ENCODE results near the gene FBRS. TPM values are rescaled to one million over a fixed set of nuclear protein-coding genes. Genes with fewer than 3 reads are reported as not detected.
"Not testable (repeated sequence)": the region's sequence is repeated elsewhere in the genome, so short reads cannot be mapped to it uniquely, and the experiment has no call there.

Gene FBRS
- total RNA-seq, 1 donor, result 100 TPM

GRCh38 chr16:30632454-30632853 is 25.8 kb upstream of the FBRS start:
- not testable (repeated sequence) for H3K4me3 ChIP-seq (ENCODE audit: low read length); H3K9me3 ChIP-seq (ENCODE audit: low read depth, low read length); H3K27me3 ChIP-seq (ENCODE audit: insufficient read depth, low read length)
- peaks cover 20% of the 10 kb centered on the region for H3K4me1 ChIP-seq (ENCODE audit: insufficient read depth, low read length)

GRCh38 chr16:30633526-30633925 is 24.7 kb upstream of the FBRS start:
- H3K27me3 ChIP-seq (ENCODE audit: insufficient read depth, low read length), result no peaks in the 10 kb centered on the region
- H3K4me1 ChIP-seq (ENCODE audit: insufficient read depth, low read length), result peaks cover 17% of the 10 kb centered on the region
- H3K9me3 ChIP-seq (ENCODE audit: low read depth, low read length), result no peaks in the 10 kb centered on the region
- peak overlapping the region; percentile 36 for H3K4me3 ChIP-seq (ENCODE audit: low read length)

GRCh38 chr16:30636599-30636998 is 21.6 kb upstream of the FBRS start:
- Histone ChIP-seq H3K4me1 (ENCODE audit: insufficient read depth, low read length) (peaks cover 13% of the 10 kb centered on the region), H3K4me3 (ENCODE audit: low read length) (no peak overlapping the region), H3K9me3 (ENCODE audit: low read depth, low read length) (no peaks in the 10 kb centered on the region), H3K27me3 (ENCODE audit: insufficient read depth, low read length) (no peaks in the 10 kb centered on the region)

GRCh38 chr16:30637139-30637538 is 21.1 kb upstream of the FBRS start:
- not testable (repeated sequence) for H3K4me3 ChIP-seq (ENCODE audit: low read length); H3K27me3 ChIP-seq (ENCODE audit: insufficient read depth, low read length); H3K9me3 ChIP-seq (ENCODE audit: low read depth, low read length)
- peaks cover 13% of the 10 kb centered on the region for H3K4me1 ChIP-seq (ENCODE audit: insufficient read depth, low read length)

GRCh38 chr16:30637944-30638343 is 20.3 kb upstream of the FBRS start:
- Histone ChIP-seq H3K4me3 (ENCODE audit: low read length) (no peak overlapping the region), H3K9me3 (ENCODE audit: low read depth, low read length) (no peaks in the 10 kb centered on the region)

GRCh38 chr16:30641378-30641982 is 16.8 kb upstream of the FBRS start:
- Histone ChIP-seq H3K27me3 (ENCODE audit: insufficient read depth, low read length) (no peaks in the 10 kb centered on the region), H3K9me3 (ENCODE audit: low read depth, low read length) (no peaks in the 10 kb centered on the region), H3K4me1 (ENCODE audit: insufficient read depth, low read length) (no peaks in the 10 kb centered on the region), H3K4me3 (ENCODE audit: low read length) (no peak overlapping the region)

More at GRCh38 chr16:30637944-30638343, 20.3 kb upstream of the FBRS start:
- Histone ChIP-seq H3K27me3 (ENCODE audit: insufficient read depth, low read length) (no peaks in the 10 kb centered on the region), H3K4me1 (ENCODE audit: insufficient read depth, low read length) (peaks cover 13% of the 10 kb centered on the region)

- H3K4me3 ChIP-seq (ENCODE audit: low read length), result no peak overlapping the region
- no peaks in the 10 kb centered on the region for H3K27me3 ChIP-seq (ENCODE audit: insufficient read depth, low read length)
- no peaks in the 10 kb centered on the region for H3K9me3 ChIP-seq (ENCODE audit: low read depth, low read length)
- H3K4me1 ChIP-seq (ENCODE audit: insufficient read depth, low read length), result peaks cover 2% of the 10 kb centered on the region
Measured at GRCh38 chr16:30644334-30644830, 13.8 kb upstream of the FBRS start.

GRCh38 chr16:30645727-30646126 is 12.5 kb upstream of the FBRS start:
- no peaks in the 10 kb centered on the region for H3K27me3 ChIP-seq (ENCODE audit: insufficient read depth, low read length)
- no peaks in the 10 kb centered on the region for H3K9me3 ChIP-seq (ENCODE audit: low read depth, low read length)
- no peak overlapping the region for H3K4me3 ChIP-seq (ENCODE audit: low read length)
- H3K4me1 ChIP-seq (ENCODE audit: insufficient read depth, low read length), result peaks cover 8% of the 10 kb centered on the region

GRCh38 chr16:30647274-30647571 is 11.0 kb upstream of the FBRS start:
- Histone ChIP-seq H3K4me3 (ENCODE audit: low read length) (no peak overlapping the region), H3K27me3 (ENCODE audit: insufficient read depth, low read length) (no peaks in the 10 kb centered on the region), H3K9me3 (ENCODE audit: low read depth, low read length) (no peaks in the 10 kb centered on the region), H3K4me1 (ENCODE audit: insufficient read depth, low read length) (peaks cover 15% of the 10 kb centered on the region)

GRCh38 chr16:30649725-30650368 is 8.4 kb upstream of the FBRS start:
- peak overlapping the region; percentile 96 for H3K4me3 ChIP-seq (ENCODE audit: low read length)
- peaks cover 21% of the 10 kb centered on the region for H3K4me1 ChIP-seq (ENCODE audit: insufficient read depth, low read length)
- H3K9me3 ChIP-seq (ENCODE audit: low read depth, low read length), result no peaks in the 10 kb centered on the region
- no peaks in the 10 kb centered on the region for H3K27me3 ChIP-seq (ENCODE audit: insufficient read depth, low read length)

- peak within 1 kb of the TSS; percentile 96 for H3K4me3 ChIP-seq (ENCODE audit: low read length)
- peaks cover 21% of the 10 kb centered on the region for H3K4me1 ChIP-seq (ENCODE audit: insufficient read depth, low read length)
- H3K9me3 ChIP-seq (ENCODE audit: low read depth, low read length), result no peaks in the 10 kb centered on the region
- H3K27me3 ChIP-seq (ENCODE audit: insufficient read depth, low read length), result no peaks in the 10 kb centered on the region
Measured at GRCh38 chr16:30650369-30651123, 7.7 kb upstream of the FBRS start, which contains the start of gene PRR14. PRR14 (plus strand) TSS chr16:30650960; CDS start chr16:30651646, 686 bp downstream.

- Histone ChIP-seq H3K9me3 (ENCODE audit: low read depth, low read length) (no peaks in the 10 kb centered on the region), H3K4me3 (ENCODE audit: low read length) (peak overlapping the region; percentile 96), H3K4me1 (ENCODE audit: insufficient read depth, low read length) (peaks cover 21% of the 10 kb centered on the region), H3K27me3 (ENCODE audit: insufficient read depth, low read length) (no peaks in the 10 kb centered on the region)
Measured at GRCh38 chr16:30651124-30652004, 6.9 kb upstream of the FBRS start.

GRCh38 chr16:30652005-30652296 is 6.3 kb upstream of the FBRS start:
- Histone ChIP-seq H3K27me3 (ENCODE audit: insufficient read depth, low read length) (no peaks in the 10 kb centered on the region), H3K4me3 (ENCODE audit: low read length) (peak overlapping the region; percentile 35)

GRCh38 chr16:30652718-30653117 is 5.5 kb upstream of the FBRS start:
- H3K4me3 ChIP-seq (ENCODE audit: low read length), result no peak overlapping the region
- no peaks in the 10 kb centered on the region for H3K9me3 ChIP-seq (ENCODE audit: low read depth, low read length)
- peaks cover 34% of the 10 kb centered on the region for H3K4me1 ChIP-seq (ENCODE audit: insufficient read depth, low read length)
- no peaks in the 10 kb centered on the region for H3K27me3 ChIP-seq (ENCODE audit: insufficient read depth, low read length)

More at GRCh38 chr16:30652005-30652296, 6.3 kb upstream of the FBRS start:
- Histone ChIP-seq H3K4me1 (ENCODE audit: insufficient read depth, low read length) (peaks cover 27% of the 10 kb centered on the region), H3K9me3 (ENCODE audit: low read depth, low read length) (no peaks in the 10 kb centered on the region)

- Histone ChIP-seq H3K27me3 (ENCODE audit: insufficient read depth, low read length) (no peaks in the 10 kb centered on the region), H3K9me3 (ENCODE audit: low read depth, low read length) (no peaks in the 10 kb centered on the region), H3K4me1 (ENCODE audit: insufficient read depth, low read length) (peaks cover 29% of the 10 kb centered on the region), H3K4me3 (ENCODE audit: low read length) (no peak overlapping the region)
Measured at GRCh38 chr16:30654856-30655255, 3.4 kb upstream of the FBRS start.
